HEK293 (cell line): ENCODE data around the gene FOXC2.

Source experiments
- CTCF ChIA-PET: fragments of 350-600 bp; formaldehyde crosslinking; extraction: SDS; loops from one replicate; lab custom pipeline; 2021; ENCODE audit warnings: antibody characterized with exemption; lab: Yijun Ruan, JAX
- POLR2A ChIA-PET: fragments of 300-600 bp; formaldehyde crosslinking; extraction: SDS; loops from one replicate; lab custom pipeline; 2020; ENCODE audit warnings: antibody characterized with exemption, inconsistent platforms; lab: Yijun Ruan, JAX
- H3K27ac ChIP-seq: fragments of 200-500 bp; sonication (Bioruptor generic); 2 replicates; pipeline ENCODE4 v1.5.1; 2014; ENCODE audit warnings: low read depth, low read length, control low read depth, inconsistent platforms; ENCODE audit errors: extremely low read depth
- H3K36me3 ChIP-seq, 2 experiments: fragments of 200-500 bp in 1 of 2; sonication (Bioruptor generic) in 1 of 2; 1 replicate in 1 of 2; 2 replicates in 1 of 2; pipeline ENCODE4 v1.5.1; 2014 to 2017; ENCODE audit warnings: inconsistent platforms in 2 of 2, low read length in 2 of 2; ENCODE audit not compliant: control insufficient read depth in 2 of 2, insufficient read depth in 1 of 2
- H3K4me1 ChIP-seq: fragments of 200-500 bp; sonication (Bioruptor generic); 2 replicates; pipeline ENCODE4 v1.5.1; 2014; ENCODE audit warnings: mild to moderate bottlenecking, low read length, inconsistent platforms; ENCODE audit not compliant: control insufficient read depth, insufficient read depth
- H3K4me3 ChIP-seq: 2 replicates; pipeline ENCODE4 v1.5.1; 2011; ENCODE audit warnings: low read depth, mild to moderate bottlenecking, control low read depth, low read length, moderate library complexity
- H3K9me3 ChIP-seq: fragments of 200-500 bp; sonication (Bioruptor generic); 2 replicates; pipeline ENCODE4 v1.5.1; 2014; ENCODE audit warnings: low read depth, low read length, inconsistent platforms; ENCODE audit not compliant: control insufficient read depth, insufficient read depth
- ATF2 ChIP-seq: fragments of 450-650 bp; formaldehyde crosslinking; IDR thresholded peaks from 2 replicates; pipeline ENCODE4 v1.5.1; 2016; ENCODE audit warnings: missing biosample characterization, missing genetic modification characterization, low read depth
- KLF8 ChIP-seq: fragments of 450-650 bp; formaldehyde crosslinking; IDR thresholded peaks from 2 replicates; pipeline ENCODE4 v1.5.1; 2016; ENCODE audit warnings: missing biosample characterization, missing genetic modification characterization
- PRDM1 ChIP-seq: fragments of 450-650 bp; formaldehyde crosslinking; IDR thresholded peaks from 2 replicates; pipeline ENCODE4; 2016; ENCODE audit warnings: missing biosample characterization, missing genetic modification characterization
- SALL2 ChIP-seq: fragments of 450-650 bp; formaldehyde crosslinking; IDR thresholded peaks from 2 replicates; pipeline ENCODE4 v1.5.0; 2017; ENCODE audit warnings: missing biosample characterization, mild to moderate bottlenecking, missing genetic modification characterization, borderline replicate concordance
- ZIC2 ChIP-seq: fragments of 450-650 bp; formaldehyde crosslinking; IDR thresholded peaks from 2 replicates; pipeline ENCODE4 v1.5.1; 2016; ENCODE audit warnings: missing biosample characterization, missing genetic modification characterization
- ZNF146 ChIP-seq: fragments of 450-650 bp; formaldehyde crosslinking; IDR thresholded peaks from 2 replicates; pipeline ENCODE4 v1.5.1; 2016; ENCODE audit warnings: missing biosample characterization, missing genetic modification characterization
- ZNF174 ChIP-seq: fragments of 450-650 bp; formaldehyde crosslinking; IDR thresholded peaks from 2 replicates; pipeline ENCODE4 v1.5.0; 2017; ENCODE audit warnings: missing biosample characterization, mild to moderate bottlenecking, missing genetic modification characterization
- ZNF658 ChIP-seq: fragments of 450-650 bp; formaldehyde crosslinking; IDR thresholded peaks from 2 replicates; pipeline ENCODE4; 2016; ENCODE audit warnings: missing biosample characterization, missing genetic modification characterization
- ZNF785 ChIP-seq: fragments of 450-650 bp; formaldehyde crosslinking; IDR thresholded peaks from 2 replicates; pipeline ENCODE4 v1.5.1; 2016; ENCODE audit warnings: missing biosample characterization, missing genetic modification characterization
- TF ChIP-seq, protein P1 (sequence below): fragments of 450-650 bp; formaldehyde crosslinking; IDR thresholded peaks from 2 replicates; pipeline ENCODE4 v1.5.1; 2016; ENCODE audit warnings: missing biosample characterization, missing genetic modification characterization
- TF ChIP-seq, protein P2 (sequence below): fragments of 450-650 bp; IDR thresholded peaks from 2 replicates; pipeline ENCODE4 v1.5.1; 2018; ENCODE audit warnings: missing biosample characterization, missing genetic modification characterization
- TF ChIP-seq, protein P3 (sequence below): fragments of 450-650 bp; formaldehyde crosslinking; IDR thresholded peaks from 2 replicates; pipeline ENCODE4 v1.5.0; 2017; ENCODE audit warnings: missing biosample characterization, missing genetic modification characterization, borderline replicate concordance
- TF ChIP-seq, protein P4 (sequence below): fragments of 450-650 bp; formaldehyde crosslinking; IDR thresholded peaks from 2 replicates; pipeline ENCODE4 v1.5.1; 2016; ENCODE audit warnings: missing biosample characterization, missing genetic modification characterization

Gene FOXC2

GRCh38 chr16:86591270-86591669 lies 24.6 kb downstream of the FOXC2 start:
- POLR2A ChIA-PET, result no interaction called here
- CTCF ChIA-PET, result interaction anchor here (0.6 to 1.5 kb wide), 3 partner anchors 15 to 477 kb away, joined by 3 to 5 read pairs (median 3); no protein-coding TSS in a partner anchor
- no peak overlapping the region for H3K4me3 ChIP-seq
- H3K27ac ChIP-seq, result no peak overlapping the region
- TF ChIP-seq, protein P1, sequence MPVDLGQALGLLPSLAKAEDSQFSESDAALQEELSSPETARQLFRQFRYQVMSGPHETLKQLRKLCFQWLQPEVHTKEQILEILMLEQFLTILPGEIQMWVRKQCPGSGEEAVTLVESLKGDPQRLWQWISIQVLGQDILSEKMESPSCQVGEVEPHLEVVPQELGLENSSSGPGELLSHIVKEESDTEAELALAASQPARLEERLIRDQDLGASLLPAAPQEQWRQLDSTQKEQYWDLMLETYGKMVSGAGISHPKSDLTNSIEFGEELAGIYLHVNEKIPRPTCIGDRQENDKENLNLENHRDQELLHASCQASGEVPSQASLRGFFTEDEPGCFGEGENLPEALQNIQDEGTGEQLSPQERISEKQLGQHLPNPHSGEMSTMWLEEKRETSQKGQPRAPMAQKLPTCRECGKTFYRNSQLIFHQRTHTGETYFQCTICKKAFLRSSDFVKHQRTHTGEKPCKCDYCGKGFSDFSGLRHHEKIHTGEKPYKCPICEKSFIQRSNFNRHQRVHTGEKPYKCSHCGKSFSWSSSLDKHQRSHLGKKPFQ (tag by site-specific recombination), result no peak
- TF ChIP-seq, protein P2, sequence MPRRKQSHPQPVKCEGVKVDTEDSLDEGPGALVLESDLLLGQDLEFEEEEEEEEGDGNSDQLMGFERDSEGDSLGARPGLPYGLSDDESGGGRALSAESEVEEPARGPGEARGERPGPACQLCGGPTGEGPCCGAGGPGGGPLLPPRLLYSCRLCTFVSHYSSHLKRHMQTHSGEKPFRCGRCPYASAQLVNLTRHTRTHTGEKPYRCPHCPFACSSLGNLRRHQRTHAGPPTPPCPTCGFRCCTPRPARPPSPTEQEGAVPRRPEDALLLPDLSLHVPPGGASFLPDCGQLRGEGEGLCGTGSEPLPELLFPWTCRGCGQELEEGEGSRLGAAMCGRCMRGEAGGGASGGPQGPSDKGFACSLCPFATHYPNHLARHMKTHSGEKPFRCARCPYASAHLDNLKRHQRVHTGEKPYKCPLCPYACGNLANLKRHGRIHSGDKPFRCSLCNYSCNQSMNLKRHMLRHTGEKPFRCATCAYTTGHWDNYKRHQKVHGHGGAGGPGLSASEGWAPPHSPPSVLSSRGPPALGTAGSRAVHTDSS, result peak; percentile 96
- TF ChIP-seq SALL2 (0 out of 2 replicates have a peak, but pooled peaks have one; percentile 41), ZNF658 (tag by site-specific recombination) (0 out of 2 replicates have a peak, but pooled peaks have one; percentile 77)
- TF ChIP-seq, protein P3, sequence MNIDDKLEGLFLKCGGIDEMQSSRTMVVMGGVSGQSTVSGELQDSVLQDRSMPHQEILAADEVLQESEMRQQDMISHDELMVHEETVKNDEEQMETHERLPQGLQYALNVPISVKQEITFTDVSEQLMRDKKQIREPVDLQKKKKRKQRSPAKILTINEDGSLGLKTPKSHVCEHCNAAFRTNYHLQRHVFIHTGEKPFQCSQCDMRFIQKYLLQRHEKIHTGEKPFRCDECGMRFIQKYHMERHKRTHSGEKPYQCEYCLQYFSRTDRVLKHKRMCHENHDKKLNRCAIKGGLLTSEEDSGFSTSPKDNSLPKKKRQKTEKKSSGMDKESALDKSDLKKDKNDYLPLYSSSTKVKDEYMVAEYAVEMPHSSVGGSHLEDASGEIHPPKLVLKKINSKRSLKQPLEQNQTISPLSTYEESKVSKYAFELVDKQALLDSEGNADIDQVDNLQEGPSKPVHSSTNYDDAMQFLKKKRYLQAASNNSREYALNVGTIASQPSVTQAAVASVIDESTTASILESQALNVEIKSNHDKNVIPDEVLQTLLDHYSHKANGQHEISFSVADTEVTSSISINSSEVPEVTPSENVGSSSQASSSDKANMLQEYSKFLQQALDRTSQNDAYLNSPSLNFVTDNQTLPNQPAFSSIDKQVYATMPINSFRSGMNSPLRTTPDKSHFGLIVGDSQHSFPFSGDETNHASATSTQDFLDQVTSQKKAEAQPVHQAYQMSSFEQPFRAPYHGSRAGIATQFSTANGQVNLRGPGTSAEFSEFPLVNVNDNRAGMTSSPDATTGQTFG (tag by site-specific recombination), result 0 out of 2 replicates have a peak, but pooled peaks have one; percentile 46
- TF ChIP-seq, protein P4, sequence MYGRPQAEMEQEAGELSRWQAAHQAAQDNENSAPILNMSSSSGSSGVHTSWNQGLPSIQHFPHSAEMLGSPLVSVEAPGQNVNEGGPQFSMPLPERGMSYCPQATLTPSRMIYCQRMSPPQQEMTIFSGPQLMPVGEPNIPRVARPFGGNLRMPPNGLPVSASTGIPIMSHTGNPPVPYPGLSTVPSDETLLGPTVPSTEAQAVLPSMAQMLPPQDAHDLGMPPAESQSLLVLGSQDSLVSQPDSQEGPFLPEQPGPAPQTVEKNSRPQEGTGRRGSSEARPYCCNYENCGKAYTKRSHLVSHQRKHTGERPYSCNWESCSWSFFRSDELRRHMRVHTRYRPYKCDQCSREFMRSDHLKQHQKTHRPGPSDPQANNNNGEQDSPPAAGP, result no peak
- TF ChIP-seq, all 188 proteins: peak for 4
- Histone ChIP-seq H3K9me3 (no peaks in the 10 kb centered on the region), H3K4me1 (no peaks in the 10 kb centered on the region), H3K36me3 (no peaks in the 10 kb centered on the region)

DNA sequence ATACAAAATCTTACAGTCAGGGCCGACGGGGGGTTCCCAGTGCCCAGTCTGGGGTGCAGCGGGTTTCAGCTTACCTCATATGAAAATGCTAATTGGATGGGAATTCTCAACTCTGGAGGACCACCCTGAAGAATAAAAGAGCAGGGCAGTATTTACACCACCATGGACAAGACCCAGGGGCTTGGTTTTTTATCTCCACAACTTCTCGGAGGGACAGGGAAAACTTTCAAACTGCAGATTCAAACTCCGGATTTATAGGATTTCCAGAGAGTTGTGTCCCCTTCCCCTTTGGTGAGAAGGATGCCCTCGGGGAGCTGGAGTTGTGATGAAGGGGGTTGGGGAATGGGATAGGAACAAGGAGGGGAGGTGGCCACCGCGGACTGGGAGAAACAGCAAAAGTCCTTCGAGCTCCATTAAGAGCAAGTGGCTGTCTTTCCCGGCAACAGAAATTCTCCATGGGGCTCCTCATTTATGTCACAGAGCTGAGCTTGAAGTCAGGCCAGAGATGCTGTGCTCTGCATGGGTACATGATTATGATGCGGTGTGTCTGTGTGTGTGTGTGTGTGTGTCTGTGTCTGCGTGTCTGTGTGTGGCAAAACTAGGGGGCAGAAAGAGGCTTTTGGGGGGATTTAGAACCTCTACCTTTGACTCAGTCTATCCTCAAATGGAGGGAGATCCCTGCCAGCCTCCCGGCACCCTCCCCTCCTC lies 27.4 kb downstream of the FOXC2 start:
- H3K27ac ChIP-seq, result no peak overlapping the region
- H3K36me3 ChIP-seq, result no peaks in the 10 kb centered on the region
- H3K4me3 ChIP-seq, result no peak overlapping the region
- POLR2A ChIA-PET, result no interaction called here
- H3K4me1 ChIP-seq, result no peaks in the 10 kb centered on the region
- no peak for TF ChIP-seq ZNF146
- peak; percentile 71 for TF ChIP-seq ZIC2 (tag by site-specific recombination)
- no peak for TF ChIP-seq ZNF785 (tag by site-specific recombination)
- TF ChIP-seq KLF8 (tag by site-specific recombination), result no peak
- no peak for TF ChIP-seq ATF2 (tag by site-specific recombination)
- TF ChIP-seq PRDM1 (tag by site-specific recombination), result no peak
- no peak for TF ChIP-seq ZNF174 (tag by site-specific recombination)
- CTCF ChIA-PET, result no interaction called here
- H3K9me3 ChIP-seq, result no peaks in the 10 kb centered on the region
